MCF 10A (cell line): ENCODE data around the gene RNF208. TPM values are rescaled to one million over a fixed set of nuclear protein-coding genes. Genes with fewer than 3 reads are reported as not detected.

Source experiments
- BruUV-seq: library from RNA; stranded (reverse); fragments of 400-500 nt; replicated peaks from 2 replicates; lab custom pipeline; 2021; lab: Mats Ljungman, UMichigan
- CTCF ChIA-PET: fragments of 300-600 bp; sonication (Branson Sonifier 250); formaldehyde crosslinking; extraction: SDS; loops from one replicate; lab custom pipeline; 2021; ENCODE audit warnings: antibody characterized with exemption, inconsistent platforms; lab: Yijun Ruan, JAX
- POLR2A ChIA-PET: fragments of 300-600, 350-650 bp; sonication (Branson Sonifier 250); formaldehyde crosslinking; extraction: SDS; loops from one replicate; lab custom pipeline; 2020; ENCODE audit warnings: antibody characterized with exemption, inconsistent platforms; lab: Yijun Ruan, JAX
- DNase-seq: peaks from one replicate; pipeline ENCODE4 v3.0.0-alpha.2; 2018; ENCODE audit not compliant: unreplicated experiment
- H3K27ac Mint-ChIP-seq: one replicate; pipeline ENCODE4 v1.8.0; 2022; ENCODE audit warnings: mild to moderate bottlenecking, low read depth, mixed read lengths; ENCODE audit not compliant: unreplicated experiment
- H3K27me3 Mint-ChIP-seq: one replicate; pipeline ENCODE4 v1.8.0; 2022; ENCODE audit warnings: mixed read lengths; ENCODE audit not compliant: insufficient read depth, unreplicated experiment
- H3K36me3 Mint-ChIP-seq: one replicate; pipeline ENCODE4 v1.8.0; 2022; ENCODE audit warnings: mild to moderate bottlenecking, moderate library complexity, mixed read lengths; ENCODE audit not compliant: insufficient read depth, unreplicated experiment
- H3K4me1 Mint-ChIP-seq: one replicate; pipeline ENCODE4 v1.8.0; 2022; ENCODE audit warnings: mixed read lengths; ENCODE audit not compliant: insufficient read depth, unreplicated experiment
- H3K4me3 Mint-ChIP-seq: one replicate; pipeline ENCODE4 v1.8.0; 2022; ENCODE audit warnings: mild to moderate bottlenecking, moderate library complexity, mixed read lengths; ENCODE audit not compliant: unreplicated experiment
- H3K9me3 Mint-ChIP-seq: one replicate; pipeline ENCODE4 v1.8.0; 2022; ENCODE audit warnings: mixed read lengths; ENCODE audit not compliant: unreplicated experiment
- CTCF ChIP-seq: fragments of 200-600 bp; IDR thresholded peaks from one replicate; pipeline ENCODE4 v1.8.0; 2022; ENCODE audit warnings: antibody characterized with exemption, mild to moderate bottlenecking; ENCODE audit not compliant: unreplicated experiment
- intact Hi-C: fragments of 100-400 bp; cut with micrococcal nuclease; formaldehyde crosslinking; loops from 2 replicates; pipeline ENCODE4 v1.14.1; 2022
- total RNA-seq: library from RNA; stranded (reverse); gene quantifications from 2 replicates; pipeline ENCODE4 v1.2.3, GENCODE V29; 2022

RNF208 gene
- total RNA-seq, 1 experiment from 2014 or later: 2.5 TPM

- no peak for DNase-seq
- Mint-ChIP-seq H3K36me3 (peaks cover 31% of the 10 kb centered on the region), H3K27me3 (no peaks in the 10 kb centered on the region), H3K4me1 (peaks cover 10% of the 10 kb centered on the region), H3K27ac (peak overlapping the region; percentile 95), H3K9me3 (no peaks in the 10 kb centered on the region), H3K4me3 (peak overlapping the region; percentile 94)
- CTCF ChIA-PET: interaction anchor here (1.1 to 2.4 kb wide), 3 partner anchors 18 to 65 kb away, joined by 3 to 9 read pairs (median 3); partner anchors contain the start of genes NDOR1 and TMEM203
- intact Hi-C loops: no loop called here
- BruUV-seq: no TSS peak
- POLR2A ChIA-PET: interaction anchor here (0.6 to 3.7 kb wide), 15 partner anchors 11 to 125 kb away, joined by 3 to 57 read pairs (median 7); partner anchors contain the start of genes CYSRT1, GRIN1, MAN1B1 and NDOR1
- TF ChIP-seq CTCF: no peak
Observed at GRCh38 chr9:137187386-137187785, 34.7 kb downstream of the RNF208 start.

GRCh38 chr9:137186385-137186784 lies 35.7 kb downstream of the RNF208 start:
- Mint-ChIP-seq H3K4me1 (peaks cover 10% of the 10 kb centered on the region), H3K9me3 (no peaks in the 10 kb centered on the region), H3K27me3 (no peaks in the 10 kb centered on the region), H3K27ac (no peak overlapping the region), H3K4me3 (peak overlapping the region; percentile 94), H3K36me3 (peaks cover 34% of the 10 kb centered on the region)
- ChIA-PET POLR2A (interaction anchor here (3.7 kb wide), 1 partner anchor 56 kb away, joined by 41 read pairs; no protein-coding TSS in a partner anchor), CTCF (interaction anchor here (0.5 kb wide), 1 partner anchor 51 kb away, joined by 3 read pairs; no protein-coding TSS in a partner anchor)
- no TSS peak for BruUV-seq
- no peak for TF ChIP-seq CTCF
- no peak for DNase-seq
- intact Hi-C loops: no loop called here

- DNase-seq: no peak
- Mint-ChIP-seq H3K27ac (no peak overlapping the region), H3K4me3 (no peak overlapping the region), H3K27me3 (no peaks in the 10 kb centered on the region), H3K9me3 (no peaks in the 10 kb centered on the region), H3K36me3 (peaks cover 31% of the 10 kb centered on the region), H3K4me1 (peaks cover 10% of the 10 kb centered on the region)
- POLR2A ChIA-PET: no interaction called here
- TF ChIP-seq CTCF: no peak
- no TSS peak for BruUV-seq
- intact Hi-C loops: no loop called here
- CTCF ChIA-PET: no interaction called here
Observed at GRCh38 chr9:137185921-137186320, 36.1 kb downstream of the RNF208 start.

GRCh38 chr9:137184881-137185660 lies 37.0 kb downstream of the RNF208 start:
- Mint-ChIP-seq H3K36me3 (peaks cover 26% of the 10 kb centered on the region), H3K4me1 (peaks cover 10% of the 10 kb centered on the region), H3K27ac (no peak overlapping the region), H3K9me3 (no peaks in the 10 kb centered on the region), H3K27me3 (no peaks in the 10 kb centered on the region), H3K4me3 (no peak overlapping the region)
- ChIA-PET POLR2A (no interaction called here), CTCF (interaction anchor here (0.6 kb wide), 1 partner anchor 121 kb away, joined by 5 read pairs; no protein-coding TSS in a partner anchor)
- no peak for TF ChIP-seq CTCF
- DNase-seq: no peak
- intact Hi-C loops: no loop called here
- BruUV-seq: no TSS peak
